GM15510 (cell line): Measurements from ENCODE around the gene SF3A2.
A peak's percentile ranks its signal among the peaks of the same experiment; 100 is the strongest.

Experiments used
- POLR2A ChIP-seq: IDR thresholded peaks from 3 replicates; pipeline ENCODE4 v1.6.1; 2011; ENCODE audit warnings: borderline replicate concordance; ENCODE audit not compliant: insufficient read length; ENCODE audit errors: extremely low read depth

Gene SF3A2, protein sequence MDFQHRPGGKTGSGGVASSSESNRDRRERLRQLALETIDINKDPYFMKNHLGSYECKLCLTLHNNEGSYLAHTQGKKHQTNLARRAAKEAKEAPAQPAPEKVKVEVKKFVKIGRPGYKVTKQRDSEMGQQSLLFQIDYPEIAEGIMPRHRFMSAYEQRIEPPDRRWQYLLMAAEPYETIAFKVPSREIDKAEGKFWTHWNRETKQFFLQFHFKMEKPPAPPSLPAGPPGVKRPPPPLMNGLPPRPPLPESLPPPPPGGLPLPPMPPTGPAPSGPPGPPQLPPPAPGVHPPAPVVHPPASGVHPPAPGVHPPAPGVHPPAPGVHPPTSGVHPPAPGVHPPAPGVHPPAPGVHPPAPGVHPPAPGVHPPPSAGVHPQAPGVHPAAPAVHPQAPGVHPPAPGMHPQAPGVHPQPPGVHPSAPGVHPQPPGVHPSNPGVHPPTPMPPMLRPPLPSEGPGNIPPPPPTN

DNA sequence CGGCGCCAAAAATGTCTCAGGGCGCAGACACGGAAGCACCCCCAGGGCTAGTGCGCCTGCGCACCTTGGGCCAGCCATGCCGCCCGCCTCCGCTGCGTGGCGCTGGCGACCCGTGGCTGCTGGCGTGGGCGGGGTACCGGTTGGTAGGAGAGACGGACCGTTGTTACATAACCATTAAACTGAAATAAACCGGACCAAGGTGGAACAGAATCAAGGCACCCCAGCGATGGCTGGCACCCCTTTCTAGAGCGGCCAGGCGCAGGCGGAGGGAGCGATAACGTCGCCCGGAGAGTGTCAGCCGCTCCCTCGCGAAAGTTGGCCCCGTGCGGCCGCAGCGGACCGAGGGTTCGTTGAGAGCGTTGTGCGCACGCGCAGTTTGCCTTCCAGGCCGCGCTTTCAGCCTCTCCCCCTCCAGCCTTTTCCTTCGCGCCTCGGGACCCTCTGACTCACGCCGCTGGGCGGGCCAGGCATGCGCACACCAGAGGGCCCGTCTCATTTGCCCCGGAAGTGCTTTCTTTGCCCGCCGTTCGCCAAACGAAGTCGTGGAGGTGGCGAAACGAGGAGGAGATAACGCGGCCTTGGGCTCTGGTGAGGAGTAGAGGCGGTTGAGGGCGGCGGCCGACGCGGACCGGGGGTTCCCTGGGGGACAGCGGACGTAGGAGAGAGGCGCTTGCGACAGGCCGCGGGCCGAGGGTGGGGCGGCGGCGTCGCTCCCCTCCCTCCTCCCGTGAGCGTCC, at the start of gene SF3A2, which contains the start of gene PLEKHJ1:
SF3A2 (plus strand) TSS at position 511 of the 737 bp plus-strand sequence. CDS start 6,595 bp downstream, outside the sequence.
PLEKHJ1 (minus strand) TSS at position 16 of the 737 bp plus-strand sequence. CDS start 81 bp downstream, outside the sequence.
- peak; percentile 72 for TF ChIP-seq POLR2A

DNA sequence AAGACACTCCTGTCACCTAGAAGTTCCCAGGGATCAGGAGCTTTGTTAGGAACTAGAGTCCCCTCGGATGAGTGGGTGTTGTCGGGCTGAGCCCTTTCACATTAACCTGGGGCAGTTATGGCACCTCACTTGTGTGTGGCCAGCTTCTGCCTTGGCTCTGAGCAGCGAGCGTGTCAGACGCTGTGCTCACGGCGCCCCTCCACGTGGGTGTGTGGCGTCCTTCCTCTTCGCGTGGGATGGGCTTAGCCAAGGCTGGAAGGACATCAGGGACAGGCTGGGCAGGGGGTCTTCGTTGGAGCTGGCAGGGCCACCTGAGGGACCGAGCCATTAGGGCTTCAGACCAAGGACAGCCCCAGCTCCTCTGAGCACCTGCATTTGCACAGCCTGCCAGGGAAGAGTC, 49.5 kb upstream of the SF3A2 start:
- no peak for TF ChIP-seq POLR2A

DNA sequence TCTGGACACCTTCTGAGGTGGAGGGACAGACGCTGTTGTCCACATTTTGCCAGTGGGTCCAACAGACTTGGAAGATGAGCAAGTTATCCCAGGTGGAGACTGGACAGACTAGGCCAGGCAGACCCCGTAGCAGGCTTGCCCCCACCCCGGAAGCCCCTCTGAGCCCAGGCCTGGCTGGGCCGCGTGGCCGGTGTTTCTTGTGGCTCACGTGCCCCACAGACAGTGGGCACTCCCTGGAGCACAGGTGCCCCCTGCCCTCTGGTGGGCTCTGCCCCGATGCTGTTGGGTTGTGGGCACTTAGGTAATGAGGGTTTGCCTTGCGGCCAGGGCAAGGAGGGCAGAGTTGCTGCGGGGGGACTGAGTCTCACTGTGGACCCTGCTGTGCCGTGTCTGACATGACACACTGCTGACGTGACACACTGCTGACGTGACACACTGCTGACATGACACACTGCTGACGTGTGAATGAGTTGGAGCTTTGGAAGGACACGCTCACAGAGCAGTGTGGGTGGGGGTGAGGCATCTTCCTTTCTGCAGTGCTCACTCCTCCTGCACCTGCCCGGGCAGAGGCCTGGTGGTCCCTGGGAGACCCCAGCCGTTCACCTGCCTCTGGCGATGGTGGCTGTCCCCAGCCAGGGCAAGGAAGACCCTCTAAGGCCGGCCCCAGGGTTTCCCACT, 47.8 kb upstream of the SF3A2 start:
- TF ChIP-seq POLR2A = no peak

DNA sequence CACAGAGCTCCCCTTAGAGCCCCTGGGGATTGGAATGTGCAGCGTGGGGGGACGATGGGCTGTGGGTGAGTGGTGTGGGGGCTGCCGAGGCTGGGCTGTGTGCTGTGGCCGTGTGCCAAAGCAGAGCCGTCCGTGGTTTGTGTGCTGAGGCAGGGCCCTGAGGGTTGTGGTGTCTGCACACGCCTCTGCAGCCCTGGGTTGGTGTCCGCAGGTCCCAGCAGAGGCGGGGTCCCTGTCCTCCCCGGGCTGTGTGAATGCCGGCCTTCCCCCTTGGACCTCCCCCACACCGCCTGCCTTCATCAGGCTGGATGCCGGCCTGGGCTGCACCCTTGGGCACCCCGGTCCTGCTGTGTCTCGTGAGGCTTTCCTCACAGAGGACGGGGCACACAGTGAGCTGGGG, 46.7 kb upstream of the SF3A2 start:
- no peak for TF ChIP-seq POLR2A

DNA sequence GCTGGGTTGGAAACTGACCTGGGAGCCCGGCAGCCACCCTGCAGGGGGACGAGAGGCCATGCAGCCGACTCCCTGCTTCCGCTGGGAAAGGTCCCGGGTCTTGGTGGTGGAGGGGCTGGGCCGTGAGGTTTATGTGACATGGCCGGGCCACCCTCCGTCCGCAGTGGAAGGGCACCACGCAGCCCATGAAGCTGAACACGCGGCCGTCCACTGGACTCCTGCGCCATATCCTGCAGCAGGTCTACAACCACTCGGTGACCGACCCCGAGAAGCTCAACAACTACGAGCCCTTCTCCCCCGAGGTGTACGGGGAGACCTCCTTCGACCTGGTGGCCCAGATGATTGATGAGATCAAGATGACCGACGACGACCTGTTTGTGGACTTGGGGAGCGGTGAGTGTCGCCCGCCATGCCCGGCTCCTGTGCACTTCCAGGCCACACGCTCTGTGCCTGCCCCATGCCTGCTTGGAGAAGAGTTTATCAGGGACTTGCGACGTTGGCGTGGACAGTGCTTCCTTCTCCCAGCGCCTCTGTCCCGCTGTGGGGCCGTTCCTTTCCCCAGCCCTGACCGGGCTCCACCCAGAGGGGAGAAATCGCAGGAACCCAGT, 45.7 kb upstream of the SF3A2 start:
- TF ChIP-seq POLR2A = no peak

DNA sequence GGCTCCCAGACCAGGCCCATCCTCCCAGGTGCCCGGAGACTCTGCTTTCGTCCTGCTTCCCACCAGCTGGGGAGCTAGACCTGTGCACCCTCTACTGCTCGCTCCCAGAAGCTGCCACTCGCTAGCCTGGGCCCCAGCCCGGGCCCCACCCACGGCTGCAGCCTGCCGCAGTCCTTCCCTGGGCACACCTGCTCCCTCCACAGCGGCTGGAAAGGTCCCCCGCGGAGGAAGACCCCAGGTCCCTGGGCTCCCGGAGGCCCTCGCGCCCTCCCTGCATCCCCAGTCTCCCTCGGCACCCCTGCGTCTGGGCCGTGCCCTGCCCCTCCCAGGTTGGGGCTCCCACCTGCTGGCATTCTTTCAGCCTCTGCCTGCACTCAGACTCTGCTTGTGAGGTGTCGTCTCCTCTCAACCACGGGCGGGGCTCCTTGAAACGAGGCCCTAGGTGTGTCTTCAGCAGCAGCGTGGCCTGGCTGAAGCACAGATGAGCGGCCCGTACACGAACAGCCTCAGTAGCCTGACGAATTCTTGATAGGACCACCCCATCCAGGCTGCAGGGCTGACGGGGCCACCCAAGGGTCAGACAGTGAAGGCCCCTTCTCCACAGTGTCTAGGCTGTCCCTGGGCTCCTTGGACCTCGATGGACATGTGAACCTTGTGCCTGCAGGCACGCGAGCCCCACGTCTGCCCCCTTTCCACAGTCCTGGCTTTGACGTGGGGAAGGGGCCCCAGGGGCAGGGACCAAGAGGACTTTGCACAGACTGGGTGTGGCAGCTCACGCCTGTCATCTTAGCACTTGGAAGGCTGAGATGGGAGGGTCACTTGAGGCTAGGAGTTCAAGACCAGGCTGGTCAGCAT, 44.9 kb upstream of the SF3A2 start:
- TF ChIP-seq POLR2A = no peak

DNA sequence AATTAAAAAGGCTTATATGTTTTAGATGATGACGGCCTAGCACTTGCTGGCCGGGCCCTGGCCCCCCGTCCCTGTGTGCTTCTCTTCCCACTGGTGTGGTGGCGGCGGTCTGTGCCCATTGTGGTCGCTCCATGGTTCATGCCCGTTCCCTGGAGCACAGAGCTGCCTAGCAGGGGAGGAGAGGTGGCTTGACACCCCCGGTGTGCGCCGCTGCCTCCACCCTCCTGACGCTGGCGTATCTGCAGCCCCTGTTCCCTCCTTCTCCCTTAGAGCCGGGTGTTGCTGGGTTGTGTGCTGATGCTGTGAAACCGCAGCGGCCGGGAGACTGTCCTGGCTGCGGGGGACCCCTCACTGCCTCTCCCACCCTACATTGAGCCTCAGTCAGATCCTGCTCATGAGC, 43.8 kb upstream of the SF3A2 start:
- TF ChIP-seq POLR2A = no peak

DNA sequence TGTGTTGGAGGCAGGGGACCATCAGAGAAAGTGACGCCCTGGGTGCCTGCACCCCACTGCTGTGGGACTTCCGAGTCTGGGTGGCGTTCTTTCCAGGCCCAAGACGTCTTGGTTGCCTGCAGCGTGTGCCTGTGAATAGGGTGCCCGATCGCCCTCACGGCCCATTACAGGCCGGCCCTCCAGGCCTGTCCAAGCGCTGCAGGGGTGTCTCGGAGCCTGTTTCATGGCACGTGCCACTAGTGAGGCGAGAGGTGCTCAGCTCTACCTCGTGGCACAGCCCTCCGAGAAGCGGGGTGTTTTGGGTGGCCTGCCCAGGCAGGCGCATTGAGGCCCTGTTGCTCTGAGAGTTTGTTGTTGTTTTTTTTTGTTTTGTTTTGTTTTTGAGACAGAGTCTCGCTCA, 42.8 kb upstream of the SF3A2 start:
- no peak for TF ChIP-seq POLR2A

DNA sequence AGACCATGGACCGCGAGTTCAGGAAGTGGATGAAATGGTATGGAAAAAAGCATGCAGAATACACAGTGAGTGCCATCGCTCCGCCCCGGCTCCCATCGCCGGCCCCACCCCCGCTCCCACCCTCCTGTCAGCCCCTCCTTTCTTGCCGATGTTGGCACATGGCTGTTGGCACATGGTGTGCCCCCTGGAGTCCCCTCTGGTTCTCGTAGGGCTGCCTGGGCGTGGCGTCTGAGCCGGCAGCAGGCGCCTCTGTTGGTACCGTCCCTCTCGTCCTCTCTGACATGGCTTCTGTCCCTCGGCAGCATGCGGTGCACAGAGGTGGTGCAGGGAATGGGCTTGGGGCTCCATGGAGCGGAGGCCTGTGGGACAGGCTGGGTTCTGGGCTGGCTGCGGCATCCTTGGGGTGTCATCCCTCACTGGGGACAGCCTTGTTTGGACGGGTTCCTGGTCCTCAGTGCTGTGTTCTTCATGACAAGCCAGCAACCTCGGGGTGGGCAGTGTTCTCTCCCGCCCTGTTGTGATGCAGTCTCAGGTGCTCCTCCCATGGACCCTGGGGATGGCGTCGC, 42.0 kb upstream of the SF3A2 start:
- TF ChIP-seq POLR2A = no peak

DNA sequence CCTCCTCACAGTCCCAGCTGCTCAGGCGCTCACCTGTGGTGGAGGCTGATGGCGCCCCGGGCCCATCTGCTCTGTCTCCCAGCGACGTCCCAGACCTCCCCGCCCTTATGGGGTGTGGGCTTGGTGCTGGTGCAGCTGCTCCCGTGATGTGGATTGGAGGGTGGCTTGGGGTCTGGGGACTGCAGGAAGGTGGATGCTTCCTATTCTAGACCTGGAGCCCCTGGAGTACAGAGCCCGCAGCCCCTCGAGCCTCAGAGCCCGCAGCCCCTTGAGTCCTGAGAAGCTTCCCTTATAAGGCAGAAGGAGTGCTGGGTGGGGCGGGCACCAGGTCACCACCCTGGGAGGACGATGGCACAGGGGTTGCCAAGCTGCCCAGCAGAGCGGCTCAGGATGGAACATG, 41.3 kb upstream of the SF3A2 start:
- no peak for TF ChIP-seq POLR2A

DNA sequence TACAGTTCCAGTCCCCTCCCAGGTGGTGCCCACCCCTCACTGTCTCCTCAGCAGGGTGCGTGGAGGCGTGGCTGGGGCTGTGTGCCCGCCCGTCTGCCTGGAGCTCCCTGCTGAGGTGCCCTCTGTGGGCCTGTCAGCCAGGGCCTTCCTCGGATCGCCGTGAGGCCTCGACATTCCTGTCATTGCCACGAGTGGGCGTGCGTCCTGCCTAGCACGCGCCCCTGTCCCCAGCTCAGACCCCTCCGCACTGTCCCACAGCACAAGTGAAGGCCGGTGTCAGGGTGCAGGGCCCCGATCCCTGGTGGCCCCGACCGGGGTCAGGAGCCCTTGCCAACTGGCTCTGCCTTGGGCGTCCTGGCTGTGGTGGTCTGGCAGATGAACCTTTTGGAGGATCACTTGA, 40.7 kb upstream of the SF3A2 start:
- TF ChIP-seq POLR2A = no peak

DNA sequence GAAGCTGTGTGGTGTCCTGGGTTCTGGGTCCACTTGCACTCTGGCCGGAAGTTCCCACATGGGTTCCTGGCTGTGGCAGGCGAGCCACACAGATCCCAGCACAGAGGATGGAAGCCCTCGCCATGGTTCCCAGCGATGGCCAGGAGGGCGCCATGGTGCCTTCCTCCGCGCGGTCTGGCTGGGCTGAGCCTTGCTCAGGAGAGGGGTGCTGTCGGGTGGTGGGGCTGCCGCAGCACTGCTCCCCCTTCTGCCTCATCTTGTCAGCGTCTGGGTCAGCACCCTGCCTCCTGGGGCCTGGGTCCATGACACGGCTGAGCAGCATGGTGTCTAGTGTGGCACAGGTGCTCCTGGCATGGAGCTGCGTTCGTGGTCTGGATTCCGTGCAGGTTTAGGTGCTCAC, 39.4 kb upstream of the SF3A2 start:
- TF ChIP-seq POLR2A = no peak

DNA sequence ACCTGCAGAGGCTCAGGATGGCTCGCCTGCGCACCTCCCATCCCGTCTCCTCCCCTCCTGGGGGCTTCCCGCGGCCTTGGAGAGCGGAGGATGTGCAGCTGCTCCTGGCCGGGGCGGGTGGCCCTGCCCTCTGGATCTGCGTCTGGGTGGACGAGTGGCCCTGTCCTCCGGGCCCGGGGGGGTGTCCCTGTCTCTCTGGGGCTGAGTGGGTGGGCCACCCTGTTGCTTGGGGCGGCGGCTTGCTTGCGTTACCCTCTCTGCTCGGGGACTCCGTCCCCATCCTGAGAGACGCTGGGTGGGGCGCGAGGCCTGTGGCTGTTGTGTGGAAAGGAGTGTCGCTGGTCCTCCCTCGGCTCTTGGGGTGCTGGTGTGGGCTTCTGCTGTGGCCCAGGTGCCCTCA, 38.3 kb upstream of the SF3A2 start:
- no peak for TF ChIP-seq POLR2A
